Neural cell (in vitro differentiated cells): ENCODE results near the gene TGFBR3.

Source experiments
- CTCF ChIP-seq: fragments of 450-650 bp; IDR thresholded peaks from 2 replicates; pipeline ENCODE4 v1.5.1; 2014; ENCODE audit warnings: antibody characterized with exemption, mild to moderate bottlenecking, moderate library complexity; ENCODE audit not compliant: poor library complexity, severe bottlenecking
- EZH2 ChIP-seq: fragments of 200-600, 300-800 bp; shearing (Covaris generic), sonication (generic); IDR thresholded peaks from 2 replicates; pipeline ENCODE4 v1.6.1; 2014; ENCODE audit warnings: antibody characterized with exemption, low read length, borderline replicate concordance, mild to moderate bottlenecking; ENCODE audit not compliant: insufficient read depth, poor library complexity, severe bottlenecking
- POLR2AphosphoS5 ChIP-seq: IDR thresholded peaks from 2 replicates; pipeline ENCODE4 v1.6.1; 2012
- RAD21 ChIP-seq: fragments of 450-650 bp; conservative IDR thresholded peaks from 2 replicates; pipeline ENCODE4 v1.6.1; 2014; ENCODE audit warnings: antibody characterized with exemption, mild to moderate bottlenecking, moderate library complexity
- REST ChIP-seq: IDR thresholded peaks from 2 replicates; pipeline ENCODE4 v1.6.1; 2012; ENCODE audit warnings: borderline replicate concordance
- SMC3 ChIP-seq: fragments of 450-650 bp; conservative IDR thresholded peaks from 2 replicates; pipeline ENCODE4 v1.6.1; 2014; ENCODE audit warnings: antibody characterized with exemption, mild to moderate bottlenecking, moderate library complexity; ENCODE audit not compliant: poor library complexity
- TAF1 ChIP-seq: IDR thresholded peaks from 2 replicates; pipeline ENCODE4 v1.6.1; 2012; ENCODE audit warnings: low read depth

- TF ChIP-seq CTCF: no peak
- TF ChIP-seq RAD21: no peak
- no peak for TF ChIP-seq SMC3
- TF ChIP-seq REST: no peak
- no peak for TF ChIP-seq EZH2
- TF ChIP-seq TAF1: no peak
- TF ChIP-seq POLR2AphosphoS5: no peak
These were observed 66.7 kb downstream of the TGFBR3 start for GRCh38 chr1:91819038-91819788.
